Hindlimb muscle (tissue), 1 donor: ENCODE results near the gene WNT7B. TPM values are rescaled to one million over a fixed set of nuclear protein-coding genes. Genes with fewer than 3 reads are reported as not detected.

ENCODE experiments used
- DNase-seq: peaks from one replicate; pipeline ENCODE4 v3.0.0-alpha.2; 2013
- polyA plus RNA-seq: library from polyadenylated mRNA; unstranded; fragments of 120-200 nt; gene quantifications from one replicate; pipeline ENCODE4 v1.2.1, GENCODE V29; 2013; ENCODE audit not compliant: insufficient read length

Gene WNT7B
- polyA plus RNA-seq, 1 donor, result 0.12 TPM

DNA sequence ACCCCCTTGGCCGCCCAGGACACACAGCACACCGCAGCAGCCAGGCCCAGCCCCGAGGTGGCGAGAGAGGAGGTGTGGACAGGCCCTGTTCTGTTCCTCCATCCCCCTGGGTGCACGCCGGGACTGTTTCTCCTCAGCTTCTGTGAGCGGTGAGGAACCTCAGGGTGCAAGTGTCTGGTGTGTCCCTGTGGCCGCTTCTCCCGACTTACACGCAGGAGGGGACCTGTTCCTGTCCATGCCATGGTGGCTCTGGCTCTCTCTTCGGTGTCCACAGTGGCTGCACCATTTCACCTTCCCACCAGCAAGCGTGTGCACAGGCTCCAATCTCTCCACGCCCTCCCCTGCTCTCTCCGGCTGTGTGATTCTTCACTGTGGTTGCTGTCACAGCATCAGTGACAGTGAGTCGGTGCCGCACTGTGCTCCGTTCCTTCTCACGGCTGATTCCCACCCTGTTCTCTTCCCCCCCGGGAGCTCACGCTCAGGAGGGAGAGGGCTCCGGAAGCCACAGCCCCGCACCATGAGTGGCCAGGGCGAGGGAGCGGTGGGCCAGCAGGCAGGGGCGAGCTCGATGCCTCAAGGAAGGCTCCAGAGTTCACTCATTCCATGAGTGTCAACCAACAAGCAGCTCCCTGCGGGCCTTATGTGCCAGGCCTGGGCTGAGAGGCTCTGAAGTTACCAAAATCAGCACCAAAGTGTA, 18.6 kb upstream of the WNT7B start:
- no peak for DNase-seq

DNA sequence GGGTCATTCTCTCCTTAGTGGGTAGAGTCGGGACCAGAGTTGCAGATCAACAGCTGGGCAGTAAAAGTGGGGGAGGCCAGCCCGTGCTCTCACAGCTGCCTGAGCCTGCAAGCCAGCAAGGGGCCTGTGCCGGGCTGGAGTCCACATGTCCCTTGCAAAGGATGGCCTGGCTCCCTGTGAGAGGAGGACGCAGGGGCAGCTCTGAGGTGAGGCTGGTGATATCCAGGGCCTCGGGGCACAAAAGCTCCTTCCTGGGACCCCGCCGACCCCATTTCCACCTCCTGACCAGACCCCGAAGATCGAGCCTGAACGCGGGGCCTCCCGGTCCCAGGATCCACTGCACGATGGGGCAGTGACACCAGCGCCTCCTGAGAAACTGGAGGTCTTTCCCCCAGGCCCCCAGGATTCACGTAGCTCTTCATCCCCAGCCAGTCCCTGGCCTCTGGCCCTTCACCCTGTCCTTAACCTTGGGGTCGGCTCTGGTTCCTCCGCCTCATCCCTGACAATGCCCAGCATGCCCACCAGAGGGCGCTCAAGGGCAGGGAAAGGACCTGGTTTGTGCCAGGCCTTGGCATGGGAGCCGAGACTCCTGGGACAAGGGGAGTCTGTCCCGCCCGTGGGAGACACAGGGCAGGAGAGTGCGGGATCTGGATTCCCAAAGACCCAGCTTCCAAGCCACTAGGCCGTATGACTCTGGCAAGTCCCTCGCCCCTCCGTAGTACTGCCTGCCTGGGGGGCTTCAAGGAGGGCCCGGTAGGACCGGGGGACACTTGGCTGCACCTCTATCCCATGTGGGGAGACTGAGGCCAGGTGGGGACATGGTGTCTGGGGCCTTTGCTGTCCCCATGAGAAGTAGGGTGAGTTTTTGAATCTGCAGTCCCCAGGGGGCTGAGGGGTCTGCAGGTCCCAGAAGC, 17.8 kb upstream of the WNT7B start:
- peak; percentile 66 for DNase-seq

DNA sequence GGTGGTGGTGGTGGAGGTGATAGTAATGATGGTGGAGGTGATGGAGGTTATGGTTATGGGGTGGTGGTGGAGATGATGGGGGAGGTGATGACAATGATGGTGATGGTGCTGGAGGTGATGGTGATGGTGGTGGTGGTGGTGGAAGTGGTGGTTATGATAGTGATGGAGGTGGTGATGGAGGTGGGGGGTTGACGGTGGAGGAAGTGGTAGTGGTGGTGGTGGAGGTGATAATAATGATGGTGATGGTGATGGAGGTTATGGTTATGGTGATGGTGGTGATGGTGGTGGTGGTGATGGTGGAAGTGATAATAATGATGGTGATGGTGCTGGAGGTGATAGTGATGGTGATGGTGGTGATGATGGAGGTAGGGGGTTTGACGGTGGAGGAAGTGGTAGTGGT, 16.9 kb upstream of the WNT7B start:
- no peak for DNase-seq

DNA sequence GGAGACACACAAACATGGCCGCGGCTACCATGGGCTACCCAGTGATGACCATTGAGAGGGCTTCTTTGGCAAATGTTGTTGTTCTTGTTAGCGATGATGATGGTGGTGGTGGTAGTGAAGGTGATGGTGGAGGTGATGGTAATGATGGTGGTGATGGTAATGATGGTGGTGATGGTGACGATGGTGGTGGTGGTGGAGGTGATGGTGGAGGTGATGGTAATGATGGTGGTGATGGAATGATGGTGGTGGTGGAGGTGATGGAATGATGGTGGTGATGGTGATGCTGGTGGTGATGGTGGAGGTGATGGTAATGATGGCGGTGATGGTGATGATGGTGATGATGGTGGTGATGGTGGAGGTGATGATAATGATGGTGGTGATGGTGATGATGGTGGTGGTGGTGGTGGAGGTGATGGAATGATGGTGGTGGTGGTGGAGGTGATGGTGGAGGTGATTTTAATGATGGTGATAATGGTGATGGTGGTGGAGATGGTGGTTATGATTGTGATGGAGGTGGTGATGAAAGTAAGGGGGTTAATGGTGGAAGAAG, 16.3 kb upstream of the WNT7B start:
- no peak for DNase-seq

DNA sequence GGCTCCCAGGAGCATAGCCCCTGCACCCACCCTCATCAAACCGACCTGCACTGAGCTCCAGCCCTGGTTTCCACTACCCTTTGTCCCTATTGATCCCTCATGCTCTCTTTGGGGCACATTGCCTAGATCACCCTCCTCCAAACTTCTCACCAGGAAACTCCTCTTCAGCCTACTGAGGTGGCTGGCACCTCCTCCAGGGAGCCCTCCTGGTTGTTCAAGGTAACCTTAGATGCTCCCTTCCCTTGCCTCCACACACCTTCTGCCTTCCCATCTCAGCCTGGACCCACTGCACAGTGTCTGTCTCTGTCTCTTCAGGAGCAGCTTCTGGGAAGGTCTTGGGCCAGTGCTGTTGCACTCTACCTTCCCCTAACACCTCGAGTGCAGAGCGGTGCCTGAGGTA, 15.8 kb upstream of the WNT7B start:
- no peak for DNase-seq

DNA sequence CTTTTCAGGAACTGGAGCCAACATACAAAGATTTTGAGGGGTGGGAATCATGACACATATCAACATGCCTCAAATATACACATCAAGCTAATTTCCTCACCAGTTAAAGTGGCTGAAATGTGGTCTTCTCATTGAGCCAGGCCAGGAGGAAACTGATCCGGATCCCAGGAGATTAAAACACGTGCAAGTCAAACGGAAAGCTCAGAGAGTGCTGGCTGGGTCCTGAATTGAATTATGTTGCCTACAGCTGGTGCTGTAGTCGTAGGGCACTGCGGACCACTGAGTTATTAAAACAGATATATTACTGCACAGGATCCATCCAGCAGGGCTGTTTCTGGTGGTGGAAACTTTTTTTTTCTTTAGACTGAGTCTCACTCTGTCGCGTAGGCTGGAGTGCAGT, 14.1 kb upstream of the WNT7B start:
- no peak for DNase-seq

DNA sequence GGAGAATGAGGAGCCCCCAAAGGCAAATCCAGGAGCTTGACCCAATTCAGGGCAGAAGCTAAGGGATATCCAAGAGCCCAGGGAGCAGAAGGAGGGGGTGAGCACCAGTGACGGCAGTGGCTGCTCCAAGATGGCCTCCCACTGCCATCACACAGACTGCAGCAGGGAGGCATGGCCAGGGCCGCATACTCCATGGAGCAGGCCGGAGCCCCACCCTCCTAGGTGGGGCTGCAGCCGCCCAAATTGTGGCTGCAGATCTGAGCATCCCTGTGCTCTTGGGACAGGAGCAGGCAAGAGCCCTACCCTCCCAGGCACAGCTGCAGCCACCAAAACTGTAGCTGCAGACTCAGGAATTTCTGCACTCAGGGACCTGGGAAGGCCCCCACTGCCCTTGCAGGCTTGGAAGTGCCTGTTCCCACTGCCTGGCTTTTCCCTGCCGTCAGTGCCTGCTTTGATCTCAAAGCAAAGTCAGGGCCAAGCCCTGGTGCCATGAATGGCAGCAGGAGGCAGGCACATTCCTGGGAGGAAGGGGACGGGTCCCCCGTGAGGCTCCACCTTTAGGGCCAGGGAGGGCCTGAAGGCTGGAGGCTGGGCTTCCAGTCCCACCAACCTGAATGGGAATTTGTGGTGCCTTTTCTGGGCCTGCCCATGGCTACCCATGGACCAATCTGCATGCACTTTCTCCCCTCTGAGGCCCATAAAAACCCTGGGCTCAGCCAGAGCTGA, 10.3 kb upstream of the WNT7B start:
- DNase-seq, result no peak

DNA sequence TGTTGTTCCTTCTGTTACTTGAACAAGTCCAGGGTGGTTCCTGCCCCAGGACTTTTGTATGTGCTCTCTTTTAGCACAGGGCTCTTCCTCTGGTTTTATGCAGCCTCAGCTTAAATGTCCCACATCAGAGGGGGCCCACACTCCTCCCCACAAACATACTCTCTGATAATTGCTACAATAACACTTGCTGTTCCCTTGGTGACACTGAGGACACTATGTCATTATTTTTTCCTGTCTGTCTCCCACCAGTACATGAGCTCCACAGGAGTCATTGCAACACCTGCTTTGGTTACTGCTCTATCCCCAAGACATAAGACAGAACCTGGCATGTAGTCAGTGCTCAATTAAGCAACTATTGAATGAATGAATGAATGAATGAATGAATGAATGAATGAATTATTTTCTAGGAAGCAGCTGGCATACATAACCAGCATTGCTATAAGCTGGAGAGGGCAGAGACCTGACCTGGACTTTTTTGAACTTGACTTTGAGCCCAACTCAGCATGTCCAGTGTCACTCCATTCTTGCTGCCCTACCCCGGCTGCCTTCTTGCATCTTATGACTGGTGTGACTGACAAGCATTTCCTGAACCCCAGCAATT, 7.5 kb upstream of the WNT7B start:
- DNase-seq, result no peak

DNA sequence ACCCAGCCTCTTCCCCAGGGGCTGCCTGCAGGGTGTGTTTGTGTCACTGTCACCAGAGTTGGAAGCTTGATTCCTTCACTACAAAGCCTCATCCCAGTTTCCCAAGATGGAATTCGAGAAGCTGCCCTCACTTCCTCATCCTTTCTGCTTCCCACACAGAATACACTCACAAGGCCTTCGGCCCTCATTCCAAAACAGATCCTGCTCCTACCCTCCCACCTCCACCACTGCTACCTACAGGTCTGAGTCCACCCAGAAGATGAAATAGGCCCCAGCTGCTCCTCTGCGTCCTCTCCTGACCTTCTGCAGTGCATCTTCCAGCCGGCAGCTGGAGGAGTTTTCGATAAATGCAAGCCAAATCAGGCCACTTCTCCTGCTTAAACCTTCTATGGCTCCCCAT, 6.8 kb upstream of the WNT7B start:
- DNase-seq, result no peak

DNA sequence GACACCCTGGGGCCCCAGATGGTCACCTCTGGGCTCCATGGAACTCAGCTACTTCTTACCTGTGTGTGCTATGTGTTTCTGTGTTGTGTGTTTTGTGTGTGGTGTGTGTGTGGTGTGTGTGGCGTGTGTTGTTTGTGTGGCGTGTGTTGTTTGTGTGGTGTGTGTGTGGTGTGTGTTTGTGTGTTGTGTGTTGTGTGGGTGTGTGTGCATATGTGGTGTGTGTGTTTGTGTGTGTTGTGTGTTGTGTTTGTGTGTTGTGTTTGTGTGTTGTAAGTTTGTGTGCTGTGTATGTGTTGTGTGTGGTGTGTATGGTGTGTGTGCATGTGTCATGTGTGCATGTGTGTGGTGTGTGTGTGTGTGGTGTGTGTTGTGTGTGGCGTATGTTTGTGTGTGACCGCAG, 3.8 kb upstream of the WNT7B start:
- DNase-seq, result no peak

DNA sequence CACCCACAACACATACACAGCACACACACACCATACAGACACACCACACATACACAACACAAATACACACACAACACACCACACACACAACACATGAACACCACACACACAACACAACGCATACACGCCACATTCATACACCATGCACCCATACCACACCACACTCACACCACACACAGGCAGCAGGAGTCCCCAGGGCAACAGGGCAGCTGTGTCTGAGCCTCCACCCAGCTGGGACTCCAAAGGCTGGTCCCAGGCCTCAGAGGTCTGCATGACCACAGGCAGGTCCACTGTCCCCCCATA, 3.3 kb upstream of the WNT7B start:
- DNase-seq, result no peak

DNA sequence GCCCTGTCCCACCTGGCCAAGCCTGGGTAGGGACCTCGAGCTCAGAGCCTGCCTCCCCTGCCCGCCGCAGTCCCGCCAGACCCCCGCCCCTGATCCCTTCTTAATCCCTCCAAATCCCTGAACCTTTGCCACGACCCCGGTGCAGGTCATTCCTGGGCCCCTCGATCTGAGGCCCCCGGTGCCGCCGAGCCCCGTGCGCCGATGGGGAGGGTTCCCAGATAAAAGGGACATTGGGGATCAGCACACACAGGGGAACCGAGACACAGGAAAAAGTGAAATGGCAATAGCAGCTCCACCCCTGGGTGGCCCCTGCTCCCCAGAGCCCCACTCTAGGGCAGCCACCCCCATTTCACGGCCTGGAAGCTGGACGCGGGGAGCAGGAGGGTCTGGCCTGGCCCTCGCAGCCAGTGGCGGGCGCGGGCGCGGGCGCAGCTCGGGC, 1.3 kb upstream of the WNT7B start:
- DNase-seq, result no peak

DNA sequence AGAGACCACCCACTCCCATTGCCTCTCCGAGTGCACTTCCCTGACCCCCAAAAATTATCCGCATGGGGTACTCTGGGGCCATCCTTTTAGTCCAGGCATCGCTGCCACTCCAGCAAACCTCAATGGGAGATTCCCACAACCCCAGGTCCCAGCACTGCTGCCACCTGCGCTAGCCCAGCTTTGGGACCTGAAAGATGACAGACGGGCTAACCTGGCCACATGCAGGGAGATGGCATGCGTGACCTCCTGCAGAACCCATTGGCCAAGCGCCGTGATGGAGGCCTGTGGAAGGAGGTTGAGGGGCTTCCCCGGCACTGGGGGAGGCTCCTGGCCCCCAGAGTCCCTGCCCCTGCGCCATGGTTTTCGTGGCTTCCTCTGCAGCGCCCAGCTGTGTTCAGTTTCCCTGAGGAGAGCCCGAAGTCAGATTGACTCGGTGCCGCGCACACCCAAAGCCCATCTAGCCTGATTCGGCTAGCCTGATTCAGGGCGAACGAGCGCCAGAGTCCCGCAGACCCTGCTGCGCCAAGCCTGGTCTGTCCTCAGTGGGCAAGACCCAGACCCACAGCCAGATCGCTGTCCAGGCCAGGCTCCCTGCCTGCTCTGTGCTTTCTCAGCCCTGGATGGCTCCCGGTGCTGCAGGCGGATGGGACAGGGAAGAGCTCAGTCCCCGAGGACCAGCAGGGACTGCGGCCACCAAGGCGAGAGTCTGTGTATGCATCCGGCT, 751 bp upstream of the WNT7B start:
- DNase-seq, result no peak

DNA sequence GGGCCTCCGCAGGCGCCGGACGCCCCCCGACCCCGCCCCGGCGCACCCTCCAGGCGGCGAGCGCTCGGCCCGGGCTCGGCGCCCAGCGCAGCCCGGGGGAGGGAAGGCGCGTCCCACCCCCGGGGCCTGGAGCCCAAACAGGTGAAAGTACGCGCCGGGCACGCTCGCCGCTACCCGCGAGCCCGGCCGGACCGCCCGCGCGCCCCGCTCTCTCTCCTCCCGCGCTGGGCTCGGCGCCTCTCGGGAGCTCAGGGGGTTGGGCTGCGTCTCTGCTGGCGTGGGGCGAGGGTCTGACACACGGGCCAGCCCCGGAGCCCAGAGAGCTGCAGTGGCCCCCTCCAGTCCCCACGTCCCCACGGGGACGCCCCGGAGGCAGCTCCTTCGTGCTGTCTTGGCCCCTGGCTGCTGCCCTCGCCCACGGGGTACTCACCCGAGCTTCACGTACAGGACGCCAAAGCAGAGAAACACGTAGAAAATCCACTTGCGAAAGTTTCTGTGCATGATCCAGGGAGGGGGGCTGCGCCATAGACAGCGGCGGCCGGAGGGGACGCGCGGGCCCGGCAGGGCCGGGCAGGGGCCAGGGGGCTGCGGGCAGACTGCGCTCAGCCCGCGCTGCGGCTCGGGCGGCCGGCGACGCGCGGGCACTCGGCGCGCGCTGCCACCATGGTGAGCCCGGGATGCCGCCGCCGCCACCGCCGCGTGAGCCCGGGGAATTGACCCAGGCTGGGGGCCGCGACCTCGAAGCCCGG, 534 bp downstream of the WNT7B start:
- no peak for DNase-seq

DNA sequence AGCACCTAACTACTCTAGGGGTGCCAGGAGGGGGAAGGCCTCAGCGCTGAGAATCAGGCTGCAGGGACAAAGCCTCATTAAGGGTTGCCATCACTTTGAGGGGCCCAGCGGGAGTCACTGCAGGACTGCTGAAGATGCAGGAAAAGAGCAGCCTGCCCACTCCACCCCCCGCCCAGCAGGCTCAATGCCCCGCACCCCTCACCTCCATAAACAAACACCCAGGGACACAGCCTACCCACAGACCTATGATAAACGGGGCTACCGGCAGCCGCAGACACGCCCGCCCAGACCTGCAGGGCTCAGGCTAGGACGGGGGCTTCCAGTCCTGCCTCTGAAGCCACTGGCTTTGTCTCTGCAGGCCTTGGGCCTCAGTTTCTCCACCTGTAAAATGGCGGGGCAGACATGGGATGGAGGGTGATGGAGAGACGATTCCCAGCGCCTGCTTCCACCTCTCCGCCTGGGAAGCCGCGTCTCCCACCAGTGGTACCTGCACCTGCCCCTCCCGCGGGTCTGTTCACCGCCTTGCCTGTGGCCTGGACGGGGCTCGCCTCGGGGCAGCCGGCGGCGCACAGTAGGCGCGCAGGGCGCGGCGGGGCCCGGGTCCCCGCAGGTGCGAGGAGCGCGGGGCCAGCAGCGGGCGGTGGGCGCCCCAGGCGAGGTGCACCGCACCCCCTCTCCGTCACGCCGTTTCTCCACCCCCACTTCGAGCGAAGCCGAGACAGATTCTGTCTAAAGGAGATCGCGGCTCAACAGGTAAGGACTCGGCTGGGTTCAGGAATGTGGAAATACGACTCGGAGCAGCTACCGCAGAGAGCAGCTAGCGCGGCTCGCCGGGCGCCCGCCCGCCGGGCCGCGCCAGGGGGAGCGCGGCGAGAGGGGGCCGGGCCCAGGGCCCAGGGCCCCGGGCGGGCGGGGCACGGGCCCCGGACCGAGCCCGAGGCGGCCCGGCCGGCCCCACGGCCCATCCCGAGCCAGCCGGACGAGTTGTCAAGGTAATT, 1.5 kb downstream of the WNT7B start:
- no peak for DNase-seq

DNA sequence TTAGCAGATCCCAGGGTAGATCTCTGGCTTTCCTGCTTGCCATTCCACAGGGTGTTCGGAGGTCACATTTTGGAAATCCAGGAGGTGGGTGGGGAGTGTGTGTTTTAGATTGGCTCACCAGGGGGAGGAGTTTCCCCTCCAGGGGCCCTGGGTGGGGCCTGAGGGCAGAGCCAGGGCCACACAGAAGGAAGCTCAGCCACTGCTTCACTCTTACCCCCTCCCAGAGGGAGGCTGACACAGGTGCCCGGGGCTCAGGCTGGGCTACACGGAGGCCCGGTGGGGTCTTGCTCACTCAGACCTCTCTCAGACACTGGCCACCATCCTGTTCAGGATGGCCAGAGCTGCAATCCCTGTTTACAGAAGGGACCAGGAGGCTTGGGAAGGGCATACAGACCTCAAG, 2.5 kb downstream of the WNT7B start:
- no peak for DNase-seq

DNA sequence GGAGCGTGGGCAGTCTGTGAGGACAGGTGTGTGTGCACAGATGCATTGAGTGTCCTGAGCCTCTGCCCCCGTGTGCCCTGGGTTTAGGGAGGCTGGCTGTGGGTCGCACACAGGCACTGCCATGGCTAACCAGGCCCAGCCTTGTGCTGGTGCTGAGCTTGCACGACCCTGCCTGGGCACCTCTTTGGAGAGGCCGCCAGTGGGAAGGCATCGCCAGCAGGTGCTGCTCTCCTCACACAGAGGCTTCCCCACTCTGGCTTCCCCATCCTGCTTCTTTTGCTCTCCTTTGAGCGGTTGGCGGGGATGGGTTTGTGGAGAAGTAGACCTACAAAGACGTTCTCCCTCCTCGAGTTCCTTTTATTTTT, 4.1 kb downstream of the WNT7B start:
- DNase-seq, result no peak

DNA sequence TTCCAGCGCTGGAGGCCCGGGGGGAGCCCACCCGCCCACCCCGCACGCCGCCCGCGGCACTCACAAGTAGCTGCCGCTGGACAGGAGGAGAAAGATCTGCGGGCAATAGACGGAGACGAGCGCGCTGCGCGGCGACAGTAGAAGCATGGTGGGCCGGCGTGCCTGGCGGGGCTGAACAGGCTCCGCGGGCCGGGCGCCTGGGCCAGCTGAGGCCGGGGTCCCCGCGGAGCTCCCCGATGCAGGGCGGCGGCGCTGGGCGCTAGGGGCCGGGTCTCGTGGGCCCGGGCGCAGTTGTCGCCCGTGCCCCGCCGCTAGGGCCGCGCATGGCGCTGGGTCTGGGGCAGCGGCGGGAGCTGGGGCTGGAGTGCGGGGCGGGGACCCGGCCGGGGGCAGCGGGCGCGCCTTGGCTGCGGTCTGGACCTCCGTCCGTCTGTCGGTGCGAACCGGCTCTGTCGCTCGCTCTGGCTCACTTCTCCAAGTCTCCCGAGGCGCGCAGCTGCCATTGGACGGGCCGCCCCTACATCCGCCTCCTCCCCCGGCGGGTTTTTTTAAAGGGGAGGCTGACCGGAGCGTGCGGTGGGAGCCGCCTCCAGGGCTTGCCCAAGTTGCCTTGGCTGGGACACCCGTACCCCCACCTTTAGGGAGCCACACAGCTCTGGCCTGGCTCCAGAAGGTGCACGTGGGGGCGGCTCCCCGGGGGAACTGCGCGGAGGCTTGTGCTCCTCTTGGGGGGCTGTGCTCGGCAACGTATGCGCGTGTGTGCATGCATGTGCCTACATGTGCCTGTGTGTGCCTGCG, 4.7 kb downstream of the WNT7B start:
- no peak for DNase-seq

DNA sequence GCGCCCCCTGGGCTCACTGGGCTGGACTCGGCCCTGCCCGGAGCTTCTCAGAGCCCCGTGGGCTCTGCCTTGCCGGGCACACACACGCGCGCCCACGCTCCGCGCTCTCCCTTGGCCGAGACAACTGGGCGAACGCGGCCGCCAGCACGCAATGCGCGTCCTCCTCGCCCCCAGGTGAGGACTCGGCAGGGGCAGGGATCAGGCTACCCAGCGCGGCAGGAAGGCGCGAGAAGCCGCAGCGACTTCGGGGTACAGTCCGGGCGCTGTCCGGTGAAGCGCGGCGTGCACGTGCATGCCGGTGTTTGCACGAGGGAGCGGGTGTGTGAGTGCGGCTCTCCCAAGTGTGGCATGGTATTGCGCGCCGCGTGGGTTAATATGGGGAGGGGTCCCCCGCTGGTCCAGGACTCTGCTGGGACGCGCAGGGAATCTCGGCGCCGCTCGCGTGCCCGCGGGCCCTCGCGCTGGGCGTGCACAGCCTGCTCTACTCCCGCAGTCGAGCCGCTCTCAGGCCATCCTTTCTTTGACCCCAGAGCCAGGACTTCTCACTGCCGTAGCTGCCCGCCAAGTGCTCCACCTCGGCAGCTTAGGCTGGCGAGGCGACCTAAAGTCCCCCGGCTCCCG, 5.4 kb downstream of the WNT7B start:
- DNase-seq, result no peak
